ENCODE results near the gene AGO3.
A peak's percentile ranks its signal among the peaks of the same experiment; 100 is the strongest.

The AGO3 gene

GRCh38 chr1:36093929-36094328, 163.0 kb downstream of the AGO3 start:
- DNase-seq: peak in 57 of 58 donors; percentile 15 to 94 (median 75)

DNA sequence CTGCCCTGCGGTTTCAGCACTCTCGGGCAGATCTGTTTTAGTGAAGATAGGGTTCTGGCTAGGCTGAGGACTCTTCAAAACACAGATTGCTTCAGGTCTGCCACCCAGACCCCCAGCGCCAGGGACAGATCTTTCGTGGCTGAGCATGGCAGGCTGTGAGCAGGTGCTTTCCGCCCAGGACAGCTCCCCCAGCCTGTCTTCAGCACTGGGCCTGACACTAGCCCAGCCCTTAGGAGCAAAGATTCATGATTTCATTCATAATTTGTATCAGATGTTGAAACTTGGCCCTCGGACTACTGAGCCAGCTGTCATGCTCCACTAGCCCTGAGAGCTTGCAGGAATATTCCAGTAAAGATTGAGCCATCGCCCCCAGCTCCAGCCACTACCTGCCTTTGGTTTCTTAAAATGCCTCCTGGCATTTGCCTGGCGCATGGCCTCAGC, 163.7 kb downstream of the AGO3 start:
- DNase-seq: peak in 1 of 58 donors; percentile 31

GRCh38 chr1:36095760-36096405, 165.0 kb downstream of the AGO3 start:
- no peak for DNase-seq

- DNase-seq: no peak
These were observed 165.9 kb downstream of the AGO3 start for GRCh38 chr1:36096500-36097432.

DNA sequence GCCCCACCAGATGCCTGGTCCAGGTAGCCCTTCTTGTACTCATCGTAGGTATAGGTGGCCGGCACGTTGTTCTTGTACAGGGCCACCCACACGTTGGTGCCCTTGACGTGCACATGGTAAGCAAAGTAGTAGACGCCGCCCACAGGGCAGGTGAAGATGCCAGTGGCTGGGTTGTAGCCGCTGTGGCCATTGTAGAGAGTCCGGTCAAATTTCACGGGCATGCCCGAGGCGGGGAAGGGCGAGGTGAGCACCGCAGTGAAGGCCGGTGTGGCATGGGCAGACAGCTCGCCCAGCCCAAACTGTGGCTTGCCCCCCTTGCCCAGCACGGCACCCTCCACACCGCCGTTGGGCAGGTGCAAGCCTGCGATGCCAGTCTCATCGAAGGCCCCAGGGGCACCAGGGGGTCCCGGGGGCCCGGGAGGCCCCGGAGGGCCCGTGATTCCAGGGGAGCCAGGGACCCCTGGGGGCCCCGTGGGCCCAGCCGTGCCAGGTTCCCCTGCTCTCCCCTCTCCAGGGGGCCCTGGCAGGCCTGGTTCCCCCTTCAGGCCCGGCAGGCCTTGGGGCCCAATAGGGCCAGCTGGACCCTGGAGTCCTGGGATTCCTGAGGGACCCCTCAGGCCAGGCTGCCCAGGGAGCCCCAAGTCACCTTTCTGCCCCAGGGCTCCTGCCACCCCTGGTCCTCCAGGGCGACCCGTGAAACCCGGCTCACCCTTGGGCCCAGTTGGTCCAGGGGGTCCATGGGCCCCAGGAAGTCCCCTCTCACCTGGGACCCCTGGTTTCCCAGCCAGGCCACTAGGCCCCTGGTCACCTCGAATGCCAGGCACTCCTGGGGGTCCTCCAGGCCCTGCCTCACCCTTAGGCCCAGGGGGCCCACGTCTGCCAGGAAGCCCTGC, 167.0 kb downstream of the AGO3 start:
- no peak for DNase-seq

GRCh38 chr1:36098650-36099365, 167.9 kb downstream of the AGO3 start:
- no peak for DNase-seq

GRCh38 chr1:36099681-36100341, 168.9 kb downstream of the AGO3 start:
- DNase-seq: peak in 51 of 58 donors; percentile 8 to 78 (median 37)

DNA sequence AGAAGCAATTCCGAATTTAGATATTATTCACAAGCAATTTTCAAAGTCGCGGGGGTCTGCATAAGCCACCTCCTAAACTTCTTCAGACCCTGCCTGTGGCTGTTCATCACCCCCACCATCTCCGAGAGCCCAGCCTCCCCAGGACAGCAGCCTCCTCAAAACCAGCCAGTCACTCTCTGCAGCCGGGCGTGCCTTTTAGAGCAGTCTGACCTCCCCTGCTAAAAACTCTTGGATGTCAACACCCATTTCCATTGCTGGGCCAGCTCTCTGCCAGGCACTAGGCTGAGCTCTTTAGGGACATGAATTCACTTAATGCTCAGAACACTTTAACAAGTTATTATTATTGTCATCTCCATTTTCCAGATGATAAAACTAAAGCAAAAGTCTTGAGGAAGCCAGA, 169.5 kb downstream of the AGO3 start:
- no peak for DNase-seq

- DNase-seq: no peak
These were observed 170.6 kb downstream of the AGO3 start for GRCh38 chr1:36101546-36101945.

DNA sequence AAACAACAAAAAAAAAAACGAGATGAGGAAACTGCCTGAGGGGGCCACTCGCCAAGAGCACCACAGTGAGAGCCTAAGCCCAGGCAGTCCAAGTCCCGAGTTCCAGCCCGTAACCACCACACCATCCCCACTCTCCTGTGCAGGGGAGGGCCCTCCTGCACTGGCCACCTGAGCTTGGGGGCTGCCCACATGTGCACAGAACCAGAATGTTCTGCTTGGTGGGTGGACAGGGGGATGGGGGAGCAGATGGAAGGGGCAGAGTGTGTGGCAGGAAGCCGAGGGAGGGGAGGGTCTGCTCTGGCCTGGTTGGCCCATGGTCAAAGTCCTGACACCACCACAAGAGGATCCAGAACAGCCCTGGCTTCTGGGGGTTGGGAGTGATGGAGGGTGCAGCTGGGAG, 175.4 kb downstream of the AGO3 start:
- no peak for DNase-seq

GRCh38 chr1:36107394-36107793, 176.5 kb downstream of the AGO3 start:
- no peak for DNase-seq

DNA sequence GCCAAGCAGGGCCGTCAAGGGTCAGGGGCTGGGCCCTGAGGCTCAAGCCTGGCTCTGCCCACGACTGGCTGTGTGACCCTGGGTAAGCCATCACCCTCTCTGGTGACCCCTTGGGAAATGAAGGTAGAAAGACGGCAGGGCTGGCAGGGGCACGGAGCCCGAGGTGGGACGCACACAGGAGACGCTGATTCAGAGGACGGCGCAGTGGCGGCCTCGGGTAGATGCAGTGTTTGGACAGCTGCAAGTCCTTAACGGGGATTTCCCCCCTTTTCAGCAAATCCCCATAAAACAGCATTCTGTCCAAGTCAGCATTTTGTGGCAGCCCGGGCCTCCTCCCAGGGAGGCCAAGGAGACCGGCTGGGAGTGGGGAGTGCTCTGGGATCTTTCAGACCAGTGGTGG, 177.4 kb downstream of the AGO3 start:
- no peak for DNase-seq

- DNase-seq: no peak
These were observed 178.3 kb downstream of the AGO3 start for GRCh38 chr1:36109041-36109679.

DNA sequence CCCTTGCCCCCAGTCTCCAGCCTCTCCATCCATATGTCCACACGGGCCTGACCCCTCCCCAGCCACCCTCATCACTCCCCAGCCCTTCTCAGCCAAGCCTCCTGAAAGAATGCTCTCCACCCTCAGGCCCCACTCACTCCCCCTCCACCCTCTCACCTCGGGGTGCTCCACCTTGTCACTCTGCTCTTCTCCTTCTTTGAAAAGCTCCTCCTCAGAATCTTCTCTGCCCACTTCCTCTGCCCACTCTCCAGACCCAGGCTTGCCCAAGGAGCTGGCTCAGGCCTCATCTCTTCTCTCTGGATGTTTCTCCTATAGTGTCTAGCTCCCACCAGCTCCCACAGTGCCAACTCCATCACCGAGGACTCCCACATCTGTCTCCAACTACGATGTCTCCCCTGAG, 180.2 kb downstream of the AGO3 start:
- no peak for DNase-seq

- DNase-seq: no peak
These were observed 181.9 kb downstream of the AGO3 start for GRCh38 chr1:36112823-36113222.

- DNase-seq: no peak
These were observed 183.5 kb downstream of the AGO3 start for GRCh38 chr1:36114371-36114770.

GRCh38 chr1:36115200-36115669, 184.3 kb downstream of the AGO3 start:
- peak in 12 of 58 donors; percentile 9 to 53 (median 24) for DNase-seq

- DNase-seq: no peak
These were observed 185.0 kb downstream of the AGO3 start for GRCh38 chr1:36115931-36116330.

DNA sequence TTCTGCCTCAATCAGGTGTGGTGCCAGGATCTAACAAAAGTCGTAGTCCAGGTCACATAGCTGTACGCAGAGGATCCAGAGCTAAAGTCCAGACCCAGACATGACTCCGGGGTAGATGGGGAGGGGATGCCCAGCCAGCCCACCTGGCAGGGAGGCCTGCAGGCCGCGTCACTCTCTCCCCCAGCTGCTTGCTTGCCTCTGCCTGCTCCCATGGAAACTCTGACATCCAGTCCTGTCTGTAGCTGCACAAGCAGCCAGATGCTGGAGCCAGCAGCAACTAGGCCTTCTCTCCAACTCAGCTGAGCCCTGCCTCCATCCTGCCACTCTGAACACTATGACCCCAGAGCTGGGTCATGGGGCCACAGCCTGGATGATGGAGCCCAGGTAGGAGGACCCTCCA, 186.0 kb downstream of the AGO3 start:
- DNase-seq: peak in 1 of 58 donors; percentile 15

Data from anterior cingulate cortex (tissue), 58 donors.